Transverse colon (tissue), 4 donors: ENCODE measurements around the gene MSH3. TPM values are rescaled to one million over a fixed set of nuclear protein-coding genes. Genes with fewer than 3 reads are reported as not detected.

Experiments
- DNase-seq: peaks from one replicate; pipeline ENCODE4 v3.0.0-alpha.2; 2019
- H3K27ac ChIP-seq, 4 donors: fragments of 200-600 bp; sonication (generic); 2 replicates each; pipeline ENCODE4 v1.5.1; 2016 to 2018; ENCODE audit warnings: inconsistent platforms in 4 of 4
- H3K27me3 ChIP-seq: fragments of 200-600 bp; sonication (generic); 2 replicates; pipeline ENCODE4 v1.5.1; 2017; ENCODE audit warnings: inconsistent platforms
- H3K36me3 ChIP-seq, 4 donors: fragments of 200-600 bp; sonication (generic); 2 replicates each; pipeline ENCODE4 v1.5.1; 2017 to 2019; ENCODE audit warnings: inconsistent platforms in 4 of 4
- H3K4me1 ChIP-seq, 4 donors: fragments of 200-600 bp; sonication (generic); 2 replicates each; pipeline ENCODE4 v1.5.1; 2017 to 2020; ENCODE audit warnings: inconsistent platforms in 4 of 4
- H3K4me3 ChIP-seq, 4 donors: fragments of 200-600 bp; sonication (generic); 1 replicate in 1 of 4; 2 replicates in 3 of 4; pipeline versions ENCODE4 v1.5.1 to v1.6.1; 2017 to 2019; ENCODE audit warnings: inconsistent platforms in 4 of 4
- H3K9me3 ChIP-seq, 2 donors: fragments of 200-600 bp; sonication (generic); 2 replicates each; pipeline ENCODE4 v1.5.1; 2017 to 2019; ENCODE audit warnings: inconsistent platforms in 2 of 2
- CTCF ChIP-seq, 5 experiments: fragments of 200-600 bp in 3 of 5; fragments of 450-650 bp in 2 of 5; sonication (generic) in 3 of 5; IDR thresholded peaks; 1 replicate in 2 of 5; 2 replicates in 3 of 5; pipeline ENCODE4 v1.5.1; 2016 to 2017; ENCODE audit warnings: antibody characterized with exemption in 5 of 5, inconsistent platforms in 3 of 5, mild to moderate bottlenecking in 2 of 5, moderate library complexity in 1 of 5
- EP300 ChIP-seq: sonication (generic); formaldehyde crosslinking; IDR thresholded peaks from one replicate; pipeline ENCODE4 v1.6.1; 2017; ENCODE audit warnings: antibody characterized with exemption, low read depth
- POLR2A ChIP-seq: fragments of 450-650 bp; IDR thresholded peaks from one replicate; pipeline ENCODE4 v1.6.1; 2016; ENCODE audit warnings: antibody characterized with exemption, mild to moderate bottlenecking, moderate library complexity
- POLR2AphosphoS5 ChIP-seq, 3 donors: sonication (generic); formaldehyde crosslinking; IDR thresholded peaks; one replicate each; pipeline ENCODE4 v1.6.1; 2016; ENCODE audit warnings: antibody characterized with exemption in 3 of 3
- WGBS, 2 donors: methylation state at CpG; one replicate each; pipeline ENCODE4 v1.1.5; 2018; ENCODE audit warnings: low coverage in 1 of 2; 5-methylcytosine and 5-hydroxymethylcytosine counted together
- in situ Hi-C, 4 donors: fragments of 200-750 bp; cut with MboI; loops; one replicate each; pipeline versions ENCODE4 v1.15.0 to v1.15.1; 2017; ENCODE audit warnings: low sequenced_read_pairs in 3 of 4, low pct_ligation_motif_present in 1 of 4, low pct_unique_long_range_greater_than_20kb in 1 of 4
- intact Hi-C: fragments of 100-400 bp; cut with DNase I; formaldehyde crosslinking; loops from one replicate; pipeline ENCODE4 v1.15.1; 2023; ENCODE audit warnings: low total_unique reads
- total RNA-seq, 4 donors: library from RNA; depleted of rRNA; stranded (reverse); fragments of >200 nt; gene quantifications; one replicate each; pipeline ENCODE4 v1.1.0, GENCODE V29; 2016

The MSH3 gene
- total RNA-seq, 4 donors from 2014 or later = 6.4 to 22.2 (median 17.2) TPM

- intact Hi-C loops (no loop called here), in situ Hi-C loops (no loop called here)
- H3K27me3 ChIP-seq = no peaks in the 10 kb centered on the region
- H3K9me3 ChIP-seq = no peaks in the 10 kb centered on the region
- no peak for DNase-seq
- H3K4me3 ChIP-seq = no peak overlapping the region
- H3K36me3 ChIP-seq = peaks cover 0 to 13% (median 0%) of the 10 kb centered on the region in 4 donors
- WGBS, 2 donors = 48 to 53% methylated on average over 3 of the region's 3 CpGs
- H3K4me1 ChIP-seq = peaks cover 0 to 8% (median 0%) of the 10 kb centered on the region in 4 donors
- no peak overlapping the region for H3K27ac ChIP-seq
- TF ChIP-seq POLR2AphosphoS5 (IDR thresholded peaks at IDR 0.05) (no peak), EP300 (no peak), CTCF (IDR thresholded peaks at IDR 0.05) (no peak), POLR2A (no peak)
These were observed 209.3 kb downstream of the MSH3 start for GRCh38 chr5:80863708-80864107.

GRCh38 chr5:80864109-80864508, 209.7 kb downstream of the MSH3 start:
- peaks cover 0 to 13% (median 0%) of the 10 kb centered on the region in 4 donors for H3K36me3 ChIP-seq
- H3K27me3 ChIP-seq = no peaks in the 10 kb centered on the region
- TF ChIP-seq POLR2A = no peak
- DNase-seq = no peak
- no peak overlapping the region for H3K4me3 ChIP-seq
- intact Hi-C loops (no loop called here), in situ Hi-C loops (no loop called here)
- no peaks in the 10 kb centered on the region for H3K9me3 ChIP-seq
- H3K4me1 ChIP-seq = peaks cover 0 to 8% (median 0%) of the 10 kb centered on the region in 4 donors
- no peak overlapping the region for H3K27ac ChIP-seq
- 33 to 45% methylated on average over 1 of the region's 1 CpG for WGBS, 2 donors

GRCh38 chr5:80864706-80865435, 210.4 kb downstream of the MSH3 start:
- no peak overlapping the region for H3K27ac ChIP-seq
- 70 to 77% methylated on average over 3 of the region's 3 CpGs for WGBS, 2 donors
- intact Hi-C loops (no loop called here), in situ Hi-C loops (no loop called here)
- no peak overlapping the region for H3K4me3 ChIP-seq
- peaks cover 0 to 13% (median 0%) of the 10 kb centered on the region in 4 donors for H3K36me3 ChIP-seq
- no peaks in the 10 kb centered on the region for H3K9me3 ChIP-seq
- H3K4me1 ChIP-seq = peaks cover 0 to 8% (median 0%) of the 10 kb centered on the region in 4 donors
- no peaks in the 10 kb centered on the region for H3K27me3 ChIP-seq
- no peak for TF ChIP-seq POLR2A
- TF ChIP-seq CTCF (IDR thresholded peaks at IDR 0.05) = no peak
- TF ChIP-seq EP300 = no peak
- no peak for TF ChIP-seq POLR2AphosphoS5 (IDR thresholded peaks at IDR 0.05)
- DNase-seq = no peak

GRCh38 chr5:80865551-80865950, 211.1 kb downstream of the MSH3 start:
- in situ Hi-C loops = no loop called here
- no peak for TF ChIP-seq EP300
- TF ChIP-seq CTCF (IDR thresholded peaks at IDR 0.05) = no peak
- no peak for TF ChIP-seq POLR2A
- TF ChIP-seq POLR2AphosphoS5 (IDR thresholded peaks at IDR 0.05) = no peak
- 86 to 100% methylated on average over 2 of the region's 2 CpGs for WGBS, 2 donors

More at GRCh38 chr5:80865551-80865950, 211.1 kb downstream of the MSH3 start:
- no peaks in the 10 kb centered on the region for H3K27me3 ChIP-seq
- no peak overlapping the region for H3K4me3 ChIP-seq
- H3K36me3 ChIP-seq = peaks cover 0 to 13% (median 0%) of the 10 kb centered on the region in 4 donors
- intact Hi-C loops = no loop called here
- H3K4me1 ChIP-seq = peaks cover 0 to 8% (median 0%) of the 10 kb centered on the region in 4 donors
- no peaks in the 10 kb centered on the region for H3K9me3 ChIP-seq
- no peak overlapping the region for H3K27ac ChIP-seq
- DNase-seq = no peak
